ENCODE measurements around the gene MSI1. TPM values are rescaled to one million over a fixed set of nuclear protein-coding genes. Genes with fewer than 3 reads are reported as not detected.
A peak's percentile ranks its signal among the peaks of the same experiment; 100 is the strongest.

Gene MSI1
- total RNA-seq, 6 experiments from 2014 or later: 0.06 to 1.6 TPM; not detected in 4

GRCh38 chr12:120359128-120359527, 9.8 kb downstream of the MSI1 start:
- H3K9me3 ChIP-seq: no peaks in the 10 kb centered on the region
- intact Hi-C loops (cut with DNase I): loop anchor here in 1 of 2 donors (5.0 kb wide), 1 partner anchor 73 kb away; no protein-coding TSS in a partner anchor

DNA sequence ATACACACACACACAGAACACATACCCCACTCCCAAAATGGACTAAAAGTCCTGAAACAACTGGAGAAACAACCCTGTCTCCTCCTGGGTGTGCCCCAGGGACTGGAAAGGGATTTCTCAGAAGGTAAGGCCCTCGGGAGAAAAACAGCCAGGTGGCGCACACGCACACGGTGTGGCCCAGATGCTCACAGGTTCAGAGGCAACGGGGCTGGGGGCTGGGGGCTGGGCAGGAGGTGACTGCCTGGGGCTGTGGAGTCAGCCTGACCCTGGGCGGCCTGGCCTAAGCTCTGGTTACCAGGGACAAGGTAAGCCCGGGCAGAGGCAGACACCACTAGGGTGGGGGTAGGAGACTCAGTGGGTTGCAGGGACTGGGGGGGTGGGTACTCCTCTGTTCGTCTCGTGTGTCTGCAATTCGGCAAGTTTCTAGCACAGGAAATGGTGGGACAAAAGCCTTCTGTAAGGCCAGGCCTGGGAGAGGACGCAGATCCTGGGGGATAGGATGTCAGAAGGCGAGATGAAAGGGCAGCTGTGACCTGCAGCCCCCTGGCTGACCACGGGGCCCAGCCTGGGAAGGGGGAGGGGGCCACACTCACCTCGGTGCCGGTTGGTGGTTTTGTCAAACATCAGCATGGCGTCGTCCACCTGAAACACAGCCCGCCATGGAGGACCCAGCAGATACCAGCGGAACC, 10.4 kb downstream of the MSI1 start:
- ATAC-seq (no peak), DNase-seq (peak in 1 of 3 donors; percentile 40)
- intact Hi-C loops (cut with DNase I): loop anchor here in 1 of 2 donors (5.0 kb wide), 1 partner anchor 74 kb away; no protein-coding TSS in a partner anchor
- H3K27ac ChIP-seq: no peak overlapping the region
- WGBS (ENCODE audit: insufficient coverage, low coverage, low lambda C conversion rate, missing lambda C conversion rate): 27% methylated on average over 6 of the region's 19 CpGs
- H3K9me3 ChIP-seq: no peaks in the 10 kb centered on the region
- H3K4me3 ChIP-seq: no peak overlapping the region
- no peaks in the 10 kb centered on the region for H3K27me3 ChIP-seq
- H3K36me3 ChIP-seq: no peaks in the 10 kb centered on the region
- no peaks in the 10 kb centered on the region for H3K4me1 ChIP-seq
- TF ChIP-seq, protein P1, sequence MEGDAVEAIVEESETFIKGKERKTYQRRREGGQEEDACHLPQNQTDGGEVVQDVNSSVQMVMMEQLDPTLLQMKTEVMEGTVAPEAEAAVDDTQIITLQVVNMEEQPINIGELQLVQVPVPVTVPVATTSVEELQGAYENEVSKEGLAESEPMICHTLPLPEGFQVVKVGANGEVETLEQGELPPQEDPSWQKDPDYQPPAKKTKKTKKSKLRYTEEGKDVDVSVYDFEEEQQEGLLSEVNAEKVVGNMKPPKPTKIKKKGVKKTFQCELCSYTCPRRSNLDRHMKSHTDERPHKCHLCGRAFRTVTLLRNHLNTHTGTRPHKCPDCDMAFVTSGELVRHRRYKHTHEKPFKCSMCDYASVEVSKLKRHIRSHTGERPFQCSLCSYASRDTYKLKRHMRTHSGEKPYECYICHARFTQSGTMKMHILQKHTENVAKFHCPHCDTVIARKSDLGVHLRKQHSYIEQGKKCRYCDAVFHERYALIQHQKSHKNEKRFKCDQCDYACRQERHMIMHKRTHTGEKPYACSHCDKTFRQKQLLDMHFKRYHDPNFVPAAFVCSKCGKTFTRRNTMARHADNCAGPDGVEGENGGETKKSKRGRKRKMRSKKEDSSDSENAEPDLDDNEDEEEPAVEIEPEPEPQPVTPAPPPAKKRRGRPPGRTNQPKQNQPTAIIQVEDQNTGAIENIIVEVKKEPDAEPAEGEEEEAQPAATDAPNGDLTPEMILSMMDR (IDR thresholded peaks at IDR 0.05): no peak
- TF ChIP-seq POLR2A (IDR thresholded peaks at IDR 0.05): no peak

More at GRCh38 chr12:120359128-120359527, 9.8 kb downstream of the MSI1 start:
- no peaks in the 10 kb centered on the region for H3K36me3 ChIP-seq
- TF ChIP-seq, protein P1 (IDR thresholded peaks at IDR 0.05): no peak
- TF ChIP-seq POLR2A (IDR thresholded peaks at IDR 0.05): no peak
- no peaks in the 10 kb centered on the region for H3K4me1 ChIP-seq
- no peaks in the 10 kb centered on the region for H3K27me3 ChIP-seq
- H3K27ac ChIP-seq: no peak overlapping the region
- DNase-seq: no peak
- no peak for ATAC-seq
- WGBS (ENCODE audit: insufficient coverage, low coverage, low lambda C conversion rate, missing lambda C conversion rate): no CpG with 5 or more reads among the region's 1 CpG
- no peak overlapping the region for H3K4me3 ChIP-seq

DNA sequence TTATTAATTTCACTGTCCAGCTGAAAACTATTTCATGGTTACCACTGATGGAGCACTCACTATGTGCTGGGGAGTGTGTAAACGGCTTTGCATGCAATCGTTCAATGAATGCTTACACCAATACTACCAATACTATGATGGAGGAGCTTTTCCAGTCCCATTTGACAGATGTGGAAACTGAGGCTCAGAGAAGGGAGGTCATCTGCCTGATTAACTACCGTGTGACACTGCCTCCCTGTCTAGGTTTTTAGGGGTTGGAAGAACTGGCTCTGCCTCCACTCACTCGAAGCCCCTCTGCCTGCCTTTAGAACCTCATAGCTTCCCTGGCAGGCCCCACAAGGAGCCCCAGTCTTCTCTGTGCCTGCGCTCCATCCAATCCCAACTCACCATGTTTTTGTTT, 11.9 kb downstream of the MSI1 start:
- H3K9me3 ChIP-seq: no peaks in the 10 kb centered on the region
- no peak overlapping the region for H3K4me3 ChIP-seq
- no peaks in the 10 kb centered on the region for H3K36me3 ChIP-seq
- WGBS (ENCODE audit: insufficient coverage, low coverage, low lambda C conversion rate, missing lambda C conversion rate): 53% methylated on average over 2 of the region's 5 CpGs
- no peaks in the 10 kb centered on the region for H3K27me3 ChIP-seq
- no peak for TF ChIP-seq POLR2A (IDR thresholded peaks at IDR 0.05)
- TF ChIP-seq, protein P1 (IDR thresholded peaks at IDR 0.05): no peak
- intact Hi-C loops (cut with DNase I): loop anchor here in 1 of 2 donors (5.0 kb wide), 1 partner anchor 75 kb away; no protein-coding TSS in a partner anchor
- H3K4me1 ChIP-seq: no peaks in the 10 kb centered on the region
- DNase-seq (no peak), ATAC-seq (no peak)
- no peak overlapping the region for H3K27ac ChIP-seq

GRCh38 chr12:120356567-120357030, 12.4 kb downstream of the MSI1 start:
- WGBS (ENCODE audit: insufficient coverage, low coverage, low lambda C conversion rate, missing lambda C conversion rate): 33% methylated on average over 3 of the region's 13 CpGs
- H3K9me3 ChIP-seq: no peaks in the 10 kb centered on the region
- H3K27ac ChIP-seq: no peak overlapping the region
- DNase-seq (peak; percentile 70 to 78 (median 77)), ATAC-seq (peak; percentile 91 to 98 (median 96))
- intact Hi-C loops (cut with DNase I): loop anchor here in 1 of 2 donors (5.0 kb wide), 1 partner anchor 76 kb away; no protein-coding TSS in a partner anchor
- no peak overlapping the region for H3K4me3 ChIP-seq
- TF ChIP-seq, protein P1 (IDR thresholded peaks at IDR 0.05): peak; percentile 80 to 89 (median 88)
- TF ChIP-seq POLR2A (IDR thresholded peaks at IDR 0.05): no peak
- H3K4me1 ChIP-seq: no peaks in the 10 kb centered on the region
- H3K27me3 ChIP-seq: no peaks in the 10 kb centered on the region
- no peaks in the 10 kb centered on the region for H3K36me3 ChIP-seq

Measured in right lobe of liver (tissue), 6 donors.